Memory B cell (primary cell): ENCODE data around the gene F2R.
"Not testable (repeated sequence)": the region's sequence is repeated elsewhere in the genome, so short reads cannot be mapped to it uniquely, and the experiment has no call there.

ENCODE experiments used
- ATAC-seq: fragments of 150-1000 bp; cut with Tn5 transposase; 2 replicates; pipeline ENCODE4 v1.10.0; 2021; ENCODE audit warnings: low read depth, mild to moderate bottlenecking, moderate library complexity
- DNase-seq, 2 donors: peaks; one replicate each; pipeline ENCODE4 v3.0.0; 2022; ENCODE audit warnings: low spot score in 2 of 2
- H3K27ac Mint-ChIP-seq: one replicate; pipeline ENCODE4 v1.8.0; 2022; ENCODE audit warnings: mild to moderate bottlenecking, moderate library complexity, mixed read lengths
- H3K27me3 Mint-ChIP-seq: one replicate; pipeline ENCODE4 v1.8.0; 2022; ENCODE audit warnings: mixed read lengths
- H3K36me3 Mint-ChIP-seq: one replicate; pipeline ENCODE4 v1.8.0; 2022; ENCODE audit warnings: mild to moderate bottlenecking, mixed read lengths
- H3K4me1 Mint-ChIP-seq: one replicate; pipeline ENCODE4 v1.8.0; 2022; ENCODE audit warnings: mixed read lengths
- H3K4me3 Mint-ChIP-seq: one replicate; pipeline ENCODE4 v1.8.0; 2022; ENCODE audit warnings: mild to moderate bottlenecking, moderate library complexity, mixed read lengths
- H3K9me3 Mint-ChIP-seq: one replicate; pipeline ENCODE4 v1.8.0; 2022; ENCODE audit warnings: mixed read lengths

The F2R gene

DNA sequence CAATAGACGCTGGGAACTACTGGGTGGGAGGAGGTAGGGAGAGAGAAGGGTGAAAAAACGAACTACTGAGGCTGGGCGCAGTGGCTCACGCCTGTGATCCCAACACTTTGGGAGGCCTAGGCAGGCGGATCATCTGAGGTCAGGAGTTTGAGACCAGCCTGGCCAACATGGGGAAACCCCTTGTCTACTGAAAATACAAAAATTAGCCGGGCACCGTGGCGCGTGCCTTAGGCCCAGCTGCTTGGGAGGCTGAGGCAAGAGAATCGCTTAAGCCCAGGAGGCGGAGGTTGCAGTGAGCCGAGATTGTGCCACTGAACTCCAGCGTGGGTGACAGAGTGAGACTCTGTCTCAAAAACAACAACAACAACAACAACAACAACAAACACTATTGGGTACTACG, 55.1 kb downstream of the F2R start:
- not testable (repeated sequence) for H3K27ac Mint-ChIP-seq, H3K9me3 Mint-ChIP-seq, ATAC-seq, H3K27me3 Mint-ChIP-seq, H3K4me3 Mint-ChIP-seq, H3K36me3 Mint-ChIP-seq, DNase-seq, H3K4me1 Mint-ChIP-seq

- Mint-ChIP-seq H3K36me3 (no peaks in the 10 kb centered on the region), H3K27me3 (peaks cover 2% of the 10 kb centered on the region), H3K4me1 (no peaks in the 10 kb centered on the region), H3K9me3 (no peaks in the 10 kb centered on the region), H3K4me3 (no peak overlapping the region), H3K27ac (no peak overlapping the region)
- DNase-seq (no peak), ATAC-seq (no peak)
These were observed 55.9 kb downstream of the F2R start for GRCh38 chr5:76771705-76772405.

DNA sequence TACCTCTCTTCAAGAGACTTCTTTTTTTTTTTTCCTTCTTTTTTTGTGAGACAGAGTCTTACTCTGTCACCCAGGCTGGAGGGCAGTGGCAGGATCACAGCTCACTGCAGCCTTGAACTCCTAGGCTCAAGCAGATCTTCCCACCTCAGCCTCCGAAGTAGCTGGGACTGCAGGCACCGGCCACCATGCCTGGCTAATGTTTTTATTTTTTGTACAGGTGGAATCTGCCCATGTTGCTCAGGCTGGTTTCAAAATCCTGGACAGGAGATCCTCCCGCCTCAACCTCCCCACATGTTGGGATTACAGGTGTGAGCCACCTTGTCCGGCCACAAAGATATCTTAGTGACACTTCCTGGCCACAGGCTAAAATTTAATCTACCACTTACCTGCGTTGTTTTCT, 60.0 kb downstream of the F2R start:
- no peak overlapping the region for H3K27ac Mint-ChIP-seq

DNA sequence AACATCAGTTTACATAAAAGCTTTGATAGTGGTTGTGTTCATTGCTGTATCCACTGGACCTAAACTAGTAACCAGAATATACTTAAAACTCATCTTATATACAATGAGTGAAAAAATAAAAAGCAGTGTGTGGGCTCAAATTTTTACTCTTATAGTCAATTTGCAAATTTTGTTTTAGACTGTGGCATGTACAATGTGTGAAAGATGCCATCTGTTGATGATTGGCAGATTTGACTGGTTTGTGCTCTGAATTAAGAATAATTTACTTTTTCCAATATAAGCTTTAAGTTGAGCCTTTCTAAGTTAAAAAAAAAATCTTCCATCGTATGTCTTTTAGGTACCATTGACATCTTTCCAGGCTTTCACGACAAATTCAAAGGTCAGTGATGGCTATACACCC, 60.5 kb downstream of the F2R start:
- no peaks in the 10 kb centered on the region for H3K9me3 Mint-ChIP-seq
- peaks cover 3% of the 10 kb centered on the region for H3K36me3 Mint-ChIP-seq
- DNase-seq (no peak), ATAC-seq (no peak)
- H3K27ac Mint-ChIP-seq: no peak overlapping the region
- no peaks in the 10 kb centered on the region for H3K27me3 Mint-ChIP-seq
- H3K4me1 Mint-ChIP-seq: peaks cover 4% of the 10 kb centered on the region
- no peak overlapping the region for H3K4me3 Mint-ChIP-seq

More for the DNA sequence above, 60.0 kb downstream of the F2R start:
- Mint-ChIP-seq H3K4me1 (peaks cover 4% of the 10 kb centered on the region), H3K36me3 (peaks cover 3% of the 10 kb centered on the region), H3K4me3 (no peak overlapping the region), H3K9me3 (no peaks in the 10 kb centered on the region), H3K27me3 (no peaks in the 10 kb centered on the region)
- ATAC-seq (no peak), DNase-seq (no peak)

DNA sequence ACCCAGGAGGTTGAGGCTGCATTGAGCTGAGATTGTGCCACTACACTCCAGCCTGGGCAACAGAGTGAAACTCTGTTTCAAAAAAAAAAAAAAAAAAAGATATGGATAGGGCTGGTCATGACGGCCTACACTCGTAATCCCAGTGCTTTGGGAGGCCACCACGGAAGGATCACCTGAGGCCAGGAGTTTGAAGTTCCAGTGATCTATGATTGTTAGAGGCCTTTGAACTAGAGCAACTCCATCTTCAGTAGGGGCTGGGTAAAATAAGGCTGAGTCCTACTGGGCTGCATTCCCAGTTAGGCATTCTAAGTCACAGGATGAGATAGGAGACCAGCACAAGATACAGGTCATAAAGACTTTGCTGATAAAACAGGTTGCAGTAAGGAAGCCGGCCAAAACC, 64.7 kb downstream of the F2R start:
- not testable (repeated sequence) for H3K4me1 Mint-ChIP-seq

DNA sequence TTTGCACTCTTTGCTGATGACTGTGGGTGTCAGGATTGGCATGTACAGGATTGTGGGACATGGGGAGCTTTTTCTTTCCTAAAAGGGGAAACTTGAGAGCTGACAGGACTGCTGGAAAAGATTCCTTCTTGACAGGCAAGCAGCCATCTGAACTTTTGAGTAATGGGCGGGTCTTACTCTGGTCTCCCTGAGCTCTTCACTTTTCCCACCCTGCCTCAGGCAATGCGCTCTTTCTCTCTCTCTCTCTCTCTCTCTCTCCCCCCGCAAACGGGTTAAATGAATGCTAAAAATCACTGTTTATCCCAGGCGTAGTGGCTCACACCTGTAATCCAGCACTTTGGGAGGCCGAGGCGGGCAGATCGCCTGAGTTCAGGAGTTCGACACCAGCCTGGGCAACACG, 65.8 kb downstream of the F2R start:
- H3K36me3 Mint-ChIP-seq: peaks cover 3% of the 10 kb centered on the region
- H3K4me3 Mint-ChIP-seq: no peak overlapping the region
- H3K9me3 Mint-ChIP-seq: no peaks in the 10 kb centered on the region
- no peak for ATAC-seq
- peaks cover 4% of the 10 kb centered on the region for H3K4me1 Mint-ChIP-seq
- DNase-seq: no peak
- peaks cover 3% of the 10 kb centered on the region for H3K27me3 Mint-ChIP-seq
- H3K27ac Mint-ChIP-seq: no peak overlapping the region

More for the DNA sequence above, 64.7 kb downstream of the F2R start:
- not testable (repeated sequence) for H3K27me3 Mint-ChIP-seq, H3K36me3 Mint-ChIP-seq, DNase-seq, ATAC-seq, H3K4me3 Mint-ChIP-seq, H3K27ac Mint-ChIP-seq, H3K9me3 Mint-ChIP-seq

DNA sequence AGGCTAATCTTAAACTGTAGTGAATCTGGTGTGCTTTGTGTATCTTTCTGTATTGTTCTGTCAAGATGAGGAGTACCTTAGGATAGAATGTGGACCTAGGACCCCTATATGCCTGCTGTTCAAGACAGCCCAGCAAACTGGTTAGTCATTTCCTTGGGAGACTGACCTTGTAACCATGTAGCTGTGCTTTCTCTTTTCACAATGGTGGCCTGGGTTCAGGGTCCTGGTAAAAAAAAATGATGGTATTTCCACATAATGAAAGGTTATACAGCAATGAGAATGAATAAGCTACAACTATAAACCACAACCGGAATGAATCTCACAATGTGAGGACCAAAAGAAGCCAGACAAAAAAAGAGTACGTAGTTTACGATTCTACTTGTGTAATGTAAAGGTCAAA, 66.5 kb downstream of the F2R start:
- Mint-ChIP-seq H3K36me3 (peaks cover 3% of the 10 kb centered on the region), H3K4me3 (no peak overlapping the region), H3K9me3 (no peaks in the 10 kb centered on the region), H3K27me3 (peaks cover 4% of the 10 kb centered on the region), H3K27ac (no peak overlapping the region), H3K4me1 (peaks cover 4% of the 10 kb centered on the region)
- ATAC-seq (no peak), DNase-seq (no peak)
